ENCODE measurements around the gene HTATSF1.

HTATSF1 gene

DNA sequence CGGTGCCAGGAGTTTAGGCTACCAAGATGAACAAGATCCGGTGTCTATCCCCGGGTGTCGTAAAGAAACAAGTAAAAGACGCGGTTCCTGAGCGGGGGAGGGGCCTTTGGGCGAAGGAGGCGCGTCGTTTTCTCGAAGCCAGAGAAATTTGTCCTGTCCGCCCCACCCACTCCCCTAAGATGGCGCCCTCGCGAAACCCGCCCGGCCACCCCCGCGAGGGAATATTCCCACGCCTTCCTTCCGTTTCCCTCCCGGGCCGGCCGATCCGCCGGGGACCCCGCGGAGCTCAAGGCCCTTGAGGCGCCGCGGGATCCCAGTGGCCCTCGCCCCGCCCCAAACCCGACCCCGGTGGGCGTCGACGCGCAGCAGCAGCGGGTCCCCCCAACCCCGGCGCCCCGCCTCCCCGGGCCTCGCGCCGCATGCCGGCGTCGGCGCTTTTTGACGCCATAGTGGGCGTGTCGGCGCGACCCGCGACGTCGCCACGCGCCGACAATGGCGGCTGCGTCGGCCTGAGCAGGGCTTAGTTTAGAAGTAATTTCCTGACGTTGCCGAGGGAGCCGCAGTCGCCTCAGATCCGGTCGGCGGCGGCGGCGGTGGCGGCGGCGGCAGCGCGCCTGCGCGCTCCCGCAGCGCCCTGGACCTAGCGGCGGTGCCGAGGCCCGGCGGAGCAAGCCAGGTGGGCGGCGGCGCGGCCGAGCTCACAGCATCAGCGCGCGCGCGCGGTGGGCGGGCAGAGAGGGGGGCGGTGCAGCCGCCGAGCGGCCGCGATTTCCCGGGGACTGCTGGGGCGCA lies 432 bp upstream of the HTATSF1 start:
- peak overlapping the region; percentile 53 to 64 for H3K4me3 ChIP-seq (ENCODE audit: low read depth in 1 of 2, low read length in 2 of 2)
- peaks cover 8% of the 10 kb centered on the region for H3K36me3 ChIP-seq (ENCODE audit: insufficient read depth, low read length)
- peaks cover 0 to 4% of the 10 kb centered on the region in 2 donors for H3K27me3 ChIP-seq (ENCODE audit: control insufficient read depth in 1 of 2, insufficient read depth in 2 of 2, low read length in 2 of 2)
- no peaks in the 10 kb centered on the region for H3K9me3 ChIP-seq (ENCODE audit: low read length)
- H3K27ac ChIP-seq (ENCODE audit: low read depth, low read length) = peak overlapping the region; percentile 59
- no peaks in the 10 kb centered on the region for H3K4me1 ChIP-seq (ENCODE audit: insufficient read depth, low read length)
- peak overlapping the region; percentile 4 for H3K9ac ChIP-seq (ENCODE audit: low read length)

DNA sequence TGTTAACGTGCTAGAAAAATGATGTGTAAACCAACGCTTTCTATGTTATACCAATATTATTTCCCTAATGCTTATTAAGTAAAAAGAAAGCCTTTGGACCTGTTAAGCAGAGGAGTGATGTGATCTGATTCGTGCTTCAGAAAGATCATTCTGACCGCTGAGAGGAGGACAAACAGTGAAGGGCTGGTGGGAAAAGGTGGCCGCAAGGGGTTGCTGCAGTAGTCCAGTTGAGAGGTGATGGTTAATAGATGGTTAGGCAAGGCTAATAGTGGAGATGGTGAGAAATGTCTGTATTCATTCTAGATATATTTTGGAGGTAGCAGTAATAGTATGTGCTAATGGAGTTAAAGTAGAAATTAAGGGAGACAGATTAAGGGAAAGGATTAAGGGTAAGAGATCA lies 21.7 kb downstream of the HTATSF1 start:
- no peaks in the 10 kb centered on the region for H3K27me3 ChIP-seq (ENCODE audit: control insufficient read depth in 1 of 2, insufficient read depth in 2 of 2, low read length in 2 of 2)
- no peaks in the 10 kb centered on the region for H3K4me1 ChIP-seq (ENCODE audit: insufficient read depth, low read length)
- H3K9ac ChIP-seq (ENCODE audit: low read length) = no peak overlapping the region
- no peaks in the 10 kb centered on the region for H3K36me3 ChIP-seq (ENCODE audit: insufficient read depth, low read length)
- no peaks in the 10 kb centered on the region for H3K9me3 ChIP-seq (ENCODE audit: low read length)
- no peak overlapping the region for H3K27ac ChIP-seq (ENCODE audit: low read depth, low read length)
- no peak overlapping the region for H3K4me3 ChIP-seq (ENCODE audit: low read depth in 1 of 2, low read length in 2 of 2)

GRCh38 chrX:136523770-136524169 lies 26.4 kb downstream of the HTATSF1 start:
- Histone ChIP-seq H3K9me3 (ENCODE audit: low read length) (no peaks in the 10 kb centered on the region), H3K27me3 (ENCODE audit: control insufficient read depth in 1 of 2, insufficient read depth in 2 of 2, low read length in 2 of 2) (no peaks in the 10 kb centered on the region), H3K27ac (ENCODE audit: low read depth, low read length) (no peak overlapping the region), H3K4me1 (ENCODE audit: insufficient read depth, low read length) (peaks cover 18% of the 10 kb centered on the region), H3K4me3 (ENCODE audit: low read depth in 1 of 2, low read length in 2 of 2) (no peak overlapping the region), H3K9ac (ENCODE audit: low read length) (no peak overlapping the region), H3K36me3 (ENCODE audit: insufficient read depth, low read length) (no peaks in the 10 kb centered on the region)

GRCh38 chrX:136525738-136526606 lies 28.6 kb downstream of the HTATSF1 start:
- peak overlapping the region; percentile 4 for H3K27ac ChIP-seq (ENCODE audit: low read depth, low read length)

GRCh38 chrX:136528645-136529315 lies 31.4 kb downstream of the HTATSF1 start:
- H3K27me3 ChIP-seq (ENCODE audit: control insufficient read depth in 1 of 2, insufficient read depth in 2 of 2, low read length in 2 of 2) = no peaks in the 10 kb centered on the region
- H3K36me3 ChIP-seq (ENCODE audit: insufficient read depth, low read length) = no peaks in the 10 kb centered on the region
- H3K9ac ChIP-seq (ENCODE audit: low read length) = no peak overlapping the region
- H3K27ac ChIP-seq (ENCODE audit: low read depth, low read length) = no peak overlapping the region
- no peaks in the 10 kb centered on the region for H3K9me3 ChIP-seq (ENCODE audit: low read length)
- H3K4me1 ChIP-seq (ENCODE audit: insufficient read depth, low read length) = peaks cover 18% of the 10 kb centered on the region
- no peak overlapping the region for H3K4me3 ChIP-seq (ENCODE audit: low read depth in 1 of 2, low read length in 2 of 2)

More at GRCh38 chrX:136525738-136526606, 28.6 kb downstream of the HTATSF1 start:
- Histone ChIP-seq H3K9me3 (ENCODE audit: low read length) (no peaks in the 10 kb centered on the region), H3K4me3 (ENCODE audit: low read depth in 1 of 2, low read length in 2 of 2) (no peak overlapping the region), H3K4me1 (ENCODE audit: insufficient read depth, low read length) (peaks cover 18% of the 10 kb centered on the region), H3K9ac (ENCODE audit: low read length) (no peak overlapping the region), H3K36me3 (ENCODE audit: insufficient read depth, low read length) (no peaks in the 10 kb centered on the region), H3K27me3 (ENCODE audit: control insufficient read depth in 1 of 2, insufficient read depth in 2 of 2, low read length in 2 of 2) (no peaks in the 10 kb centered on the region)

- Histone ChIP-seq H3K4me3 (ENCODE audit: low read depth in 1 of 2, low read length in 2 of 2) (no peak overlapping the region), H3K27me3 (ENCODE audit: control insufficient read depth in 1 of 2, insufficient read depth in 2 of 2, low read length in 2 of 2) (no peaks in the 10 kb centered on the region), H3K36me3 (ENCODE audit: insufficient read depth, low read length) (no peaks in the 10 kb centered on the region), H3K4me1 (ENCODE audit: insufficient read depth, low read length) (peaks cover 18% of the 10 kb centered on the region), H3K9me3 (ENCODE audit: low read length) (no peaks in the 10 kb centered on the region), H3K9ac (ENCODE audit: low read length) (no peak overlapping the region), H3K27ac (ENCODE audit: low read depth, low read length) (no peak overlapping the region)
These were observed 32.4 kb downstream of the HTATSF1 start for GRCh38 chrX:136529795-136530194.

- Histone ChIP-seq H3K27ac (ENCODE audit: low read depth, low read length) (no peak within 1 kb of the TSS), H3K9me3 (ENCODE audit: low read length) (no peaks in the 10 kb centered on the region), H3K27me3 (ENCODE audit: control insufficient read depth in 1 of 2, insufficient read depth in 2 of 2, low read length in 2 of 2) (no peaks in the 10 kb centered on the region), H3K9ac (ENCODE audit: low read length) (no peak within 1 kb of the TSS), H3K36me3 (ENCODE audit: insufficient read depth, low read length) (no peaks in the 10 kb centered on the region), H3K4me3 (ENCODE audit: low read depth in 1 of 2, low read length in 2 of 2) (no peak within 1 kb of the TSS), H3K4me1 (ENCODE audit: insufficient read depth, low read length) (peaks cover 1% of the 10 kb centered on the region)
These were observed 34.6 kb downstream of the HTATSF1 start, which contains the start of gene VGLL1 for GRCh38 chrX:136531951-136532350. VGLL1 (plus strand) TSS chrX:136532215; CDS start chrX:136536021, 3,806 bp downstream.

DNA sequence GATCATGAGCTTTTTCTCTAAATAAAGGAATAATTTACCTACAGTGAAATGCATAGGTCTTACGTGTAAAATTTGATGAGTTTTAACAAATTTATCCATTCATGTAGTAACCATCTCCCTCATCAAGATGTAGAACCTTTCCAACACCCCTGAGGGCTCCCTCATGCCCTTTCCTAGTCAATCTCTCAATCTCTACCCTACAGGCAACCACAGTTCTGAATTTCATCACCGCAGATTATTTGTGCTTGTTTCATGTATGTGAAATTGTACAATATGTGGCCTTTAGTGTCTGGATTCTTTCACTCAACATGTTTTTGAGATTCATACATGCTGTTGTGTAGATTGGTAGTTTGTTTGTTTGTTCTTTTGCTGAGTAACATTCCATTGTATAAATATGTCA lies 36.7 kb downstream of the HTATSF1 start:
- H3K27me3 ChIP-seq (ENCODE audit: control insufficient read depth in 1 of 2, insufficient read depth in 2 of 2, low read length in 2 of 2) = no peaks in the 10 kb centered on the region
- H3K9ac ChIP-seq (ENCODE audit: low read length) = no peak overlapping the region
- H3K9me3 ChIP-seq (ENCODE audit: low read length) = no peaks in the 10 kb centered on the region
- H3K36me3 ChIP-seq (ENCODE audit: insufficient read depth, low read length) = no peaks in the 10 kb centered on the region
- H3K27ac ChIP-seq (ENCODE audit: low read depth, low read length) = no peak overlapping the region
- no peaks in the 10 kb centered on the region for H3K4me1 ChIP-seq (ENCODE audit: insufficient read depth, low read length)
- H3K4me3 ChIP-seq (ENCODE audit: low read depth in 1 of 2, low read length in 2 of 2) = no peak overlapping the region

DNA sequence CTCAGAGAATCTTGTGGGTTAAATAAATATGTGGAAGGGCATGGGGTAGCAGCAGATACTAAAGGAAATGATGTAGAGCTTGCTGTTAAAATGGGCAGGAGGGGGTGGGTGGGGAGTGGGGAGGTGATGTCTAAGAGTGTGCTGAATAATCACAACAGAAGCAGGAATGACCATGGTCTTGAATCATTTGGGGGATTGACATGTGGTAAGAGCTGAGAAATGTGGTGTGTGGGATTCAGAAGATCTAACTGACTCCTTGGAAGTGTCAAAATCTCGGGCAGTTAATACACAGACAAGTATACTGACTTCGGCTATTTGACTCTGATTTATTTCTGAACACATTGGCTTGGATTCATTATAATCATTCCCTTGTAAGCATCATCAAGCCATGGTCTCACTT lies 41.4 kb downstream of the HTATSF1 start:
- Histone ChIP-seq H3K27ac (ENCODE audit: low read depth, low read length) (no peak overlapping the region), H3K36me3 (ENCODE audit: insufficient read depth, low read length) (no peaks in the 10 kb centered on the region), H3K4me1 (ENCODE audit: insufficient read depth, low read length) (no peaks in the 10 kb centered on the region), H3K4me3 (ENCODE audit: low read depth in 1 of 2, low read length in 2 of 2) (no peak overlapping the region), H3K9me3 (ENCODE audit: low read length) (no peaks in the 10 kb centered on the region), H3K9ac (ENCODE audit: low read length) (no peak overlapping the region), H3K27me3 (ENCODE audit: control insufficient read depth in 1 of 2, insufficient read depth in 2 of 2, low read length in 2 of 2) (peaks cover 4 to 6% of the 10 kb centered on the region in 2 donors)

- Histone ChIP-seq H3K4me1 (ENCODE audit: insufficient read depth, low read length) (no peaks in the 10 kb centered on the region), H3K27me3 (ENCODE audit: control insufficient read depth in 1 of 2, insufficient read depth in 2 of 2, low read length in 2 of 2) (peaks cover 4 to 6% of the 10 kb centered on the region in 2 donors), H3K9ac (ENCODE audit: low read length) (no peak overlapping the region), H3K27ac (ENCODE audit: low read depth, low read length) (no peak overlapping the region), H3K4me3 (ENCODE audit: low read depth in 1 of 2, low read length in 2 of 2) (no peak overlapping the region), H3K36me3 (ENCODE audit: insufficient read depth, low read length) (no peaks in the 10 kb centered on the region), H3K9me3 (ENCODE audit: low read length) (no peaks in the 10 kb centered on the region)
These were observed 42.8 kb downstream of the HTATSF1 start for GRCh38 chrX:136540226-136540625.

- Histone ChIP-seq H3K4me1 (ENCODE audit: insufficient read depth, low read length) (no peaks in the 10 kb centered on the region), H3K27ac (ENCODE audit: low read depth, low read length) (no peak overlapping the region), H3K27me3 (ENCODE audit: control insufficient read depth in 1 of 2, insufficient read depth in 2 of 2, low read length in 2 of 2) (peaks cover 4 to 6% of the 10 kb centered on the region in 2 donors), H3K9ac (ENCODE audit: low read length) (no peak overlapping the region), H3K36me3 (ENCODE audit: insufficient read depth, low read length) (no peaks in the 10 kb centered on the region), H3K9me3 (ENCODE audit: low read length) (no peaks in the 10 kb centered on the region), H3K4me3 (ENCODE audit: low read depth in 1 of 2, low read length in 2 of 2) (no peak overlapping the region)
These were observed 43.9 kb downstream of the HTATSF1 start for GRCh38 chrX:136541294-136541693.
